ENCODE measurements around the gene IFNL2.
"Not testable (repeated sequence)": the region's sequence is repeated elsewhere in the genome, so short reads cannot be mapped to it uniquely, and the experiment has no call there.

IFNL2 gene

DNA sequence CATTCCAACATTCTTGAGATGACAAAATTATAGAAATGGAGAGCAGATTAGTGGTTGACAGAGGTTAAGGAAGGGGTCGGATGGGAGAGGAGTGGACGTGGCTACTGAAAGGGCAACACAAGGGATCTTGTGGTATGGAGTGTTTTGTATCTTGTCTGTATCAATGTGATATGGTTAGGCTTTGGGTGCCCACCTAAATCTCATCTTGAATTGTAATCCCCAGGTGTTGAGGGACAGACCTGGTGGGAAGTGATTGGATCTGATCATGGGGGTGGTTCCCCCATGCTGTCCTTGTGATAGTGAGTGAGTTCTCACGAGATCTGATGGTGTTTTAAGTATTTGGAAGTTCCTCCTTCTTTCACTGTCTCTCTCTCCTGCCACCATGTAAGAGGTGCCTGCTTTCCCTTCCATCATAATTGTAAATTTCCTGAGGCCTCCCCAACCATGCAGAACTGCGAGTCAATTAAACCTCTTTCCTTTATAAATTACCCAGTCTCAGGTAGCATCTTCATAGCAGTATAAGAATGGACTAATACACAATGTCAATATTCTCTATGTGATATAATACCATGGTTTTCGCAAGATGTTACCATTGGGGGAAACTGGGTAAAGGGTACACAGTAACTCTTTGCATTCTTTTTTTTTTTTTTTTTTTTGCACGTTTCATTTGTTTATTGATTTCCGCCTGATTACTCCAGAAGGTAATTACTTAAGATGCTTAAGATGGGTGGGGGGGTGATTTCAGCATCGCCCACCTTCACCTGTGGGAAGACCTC lies 14.6 kb upstream of the IFNL2 start:
- no peak for DNase-seq (ENCODE audit: low read depth)

DNA sequence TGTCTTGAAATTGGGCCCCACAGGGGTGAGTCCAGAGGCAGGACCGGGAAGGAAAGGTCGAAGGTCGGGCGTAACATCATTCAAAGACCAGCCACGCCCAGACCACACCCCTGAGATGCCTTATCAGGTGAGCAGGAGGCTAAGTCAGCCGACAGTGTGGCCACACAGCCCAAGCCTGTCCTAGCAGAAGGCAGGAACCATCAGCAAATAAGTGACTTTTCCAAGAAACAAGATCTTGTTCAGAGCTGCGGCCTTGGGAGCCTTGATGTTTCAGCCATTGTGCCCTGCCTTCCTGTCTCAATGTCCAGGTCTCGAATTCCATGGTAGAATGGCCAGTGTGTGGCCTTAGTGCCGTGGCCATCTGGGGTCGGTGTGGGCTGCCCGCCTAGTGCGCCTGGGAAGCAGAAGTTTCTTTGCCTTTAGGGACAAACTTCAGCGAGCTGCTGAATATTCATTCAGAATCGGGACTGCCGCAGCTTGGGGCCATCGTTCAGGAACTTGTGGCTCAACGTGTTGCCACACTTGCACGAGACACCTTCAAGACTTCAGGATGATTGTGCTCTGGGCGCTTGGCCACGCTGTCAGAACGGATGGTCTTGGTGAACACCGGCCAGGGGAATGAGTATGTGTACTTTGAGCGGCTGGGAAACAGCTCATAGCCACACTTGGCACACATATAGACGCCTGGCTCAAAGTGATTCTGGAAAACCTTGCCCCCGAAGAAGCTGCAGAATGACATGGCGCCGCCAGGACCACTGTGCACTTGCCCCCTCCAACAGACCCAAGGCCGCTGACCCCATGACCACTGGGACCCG lies 13.5 kb upstream of the IFNL2 start:
- no peak for DNase-seq (ENCODE audit: low read depth)

DNA sequence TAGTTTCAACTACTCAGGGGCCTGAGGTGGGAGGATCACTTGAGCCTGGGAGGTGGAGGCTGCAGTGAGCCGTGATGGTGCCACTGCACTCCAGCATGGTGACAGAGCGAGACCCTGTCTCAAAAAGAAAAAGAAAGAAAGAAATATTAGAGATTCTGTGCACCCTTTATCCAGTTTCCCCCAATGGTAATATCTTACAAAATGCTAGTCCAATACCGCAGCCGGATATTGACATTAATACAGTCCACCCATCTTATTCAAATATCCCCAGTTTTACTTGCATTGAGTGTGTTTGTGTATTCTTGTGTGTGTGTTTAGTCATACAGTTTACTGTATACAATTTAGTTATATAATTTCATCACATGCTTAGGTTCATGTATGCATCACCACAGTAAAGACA lies 11.0 kb upstream of the IFNL2 start:
- no peak for DNase-seq (ENCODE audit: low read depth)

GRCh38 chr19:39261704-39262103 lies 6.5 kb upstream of the IFNL2 start:
- no peak for DNase-seq (ENCODE audit: low read depth)

DNA sequence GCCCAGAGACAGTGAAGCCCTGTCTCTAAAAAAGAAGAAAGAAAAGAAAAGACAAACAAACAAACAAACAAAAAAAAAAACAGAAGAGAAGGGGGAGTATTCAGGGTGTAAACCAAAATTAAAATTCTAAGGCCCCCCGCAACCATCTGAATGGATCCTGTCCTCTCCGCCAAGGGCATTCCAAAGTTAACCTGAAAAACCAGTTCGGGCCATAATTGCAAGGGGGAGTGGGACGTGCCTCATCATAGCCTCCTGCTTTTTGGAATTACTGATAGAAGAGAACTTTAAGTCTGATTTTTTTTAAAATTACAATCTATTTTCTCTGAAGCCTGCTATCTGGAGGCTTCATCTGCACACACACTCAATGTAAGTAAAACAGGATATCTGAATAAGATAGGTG lies 5.7 kb upstream of the IFNL2 start:
- no peak for DNase-seq (ENCODE audit: low read depth)

GRCh38 chr19:39263912-39264305 lies 4.3 kb upstream of the IFNL2 start:
- DNase-seq (ENCODE audit: low read depth), result no peak

DNA sequence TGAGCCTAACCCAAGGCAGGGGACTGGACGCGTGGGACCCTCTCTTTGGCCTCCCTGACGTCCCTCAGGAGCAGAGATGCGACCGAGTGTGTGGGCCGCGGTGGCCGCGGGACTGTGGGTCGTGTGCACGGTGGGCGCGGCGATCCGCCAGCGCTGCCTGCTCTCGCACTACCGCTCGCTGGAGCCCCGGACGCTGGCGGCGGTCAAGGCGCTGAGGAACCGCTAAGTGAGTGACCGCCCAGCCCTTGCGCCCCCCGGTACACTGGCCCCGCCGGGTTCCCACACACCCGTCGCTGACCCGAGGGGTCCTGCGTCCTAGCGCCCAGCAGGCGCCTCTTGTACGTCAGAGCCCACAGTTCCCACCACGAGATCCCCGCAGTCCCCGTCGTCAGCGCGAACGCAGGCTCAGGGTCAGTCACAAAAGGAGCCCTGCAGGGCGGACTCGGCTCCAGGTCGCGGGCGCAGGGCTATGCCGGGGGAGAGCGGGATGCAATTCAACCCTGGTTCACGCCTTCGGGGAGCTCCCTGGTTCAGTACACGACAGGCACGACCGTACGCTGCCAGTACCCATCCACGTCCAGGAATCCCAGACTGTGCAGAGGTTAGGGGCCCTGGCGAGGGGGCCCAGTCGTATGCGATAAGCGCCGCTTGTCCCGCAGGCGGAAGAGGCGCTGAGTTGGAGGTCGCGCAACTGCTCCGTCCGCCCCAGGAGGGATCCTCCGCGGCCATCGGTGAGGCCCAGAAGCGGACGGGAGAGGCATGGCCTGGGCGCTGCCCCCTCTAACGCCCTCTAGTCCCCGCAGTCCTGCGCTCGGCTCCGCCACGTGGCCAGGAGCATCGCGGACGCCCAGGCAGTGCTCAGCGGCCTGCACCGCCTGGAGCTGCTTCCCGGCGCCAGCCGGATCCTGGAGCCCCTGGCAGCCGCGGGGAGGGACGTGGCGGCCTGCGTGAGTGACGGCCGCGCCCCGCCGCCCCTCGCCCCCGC lies 3.6 kb upstream of the IFNL2 start:
- DNase-seq (ENCODE audit: low read depth), result no peak

GRCh38 chr19:39265321-39265916 lies 2.8 kb upstream of the IFNL2 start:
- DNase-seq (ENCODE audit: low read depth), result no peak

DNA sequence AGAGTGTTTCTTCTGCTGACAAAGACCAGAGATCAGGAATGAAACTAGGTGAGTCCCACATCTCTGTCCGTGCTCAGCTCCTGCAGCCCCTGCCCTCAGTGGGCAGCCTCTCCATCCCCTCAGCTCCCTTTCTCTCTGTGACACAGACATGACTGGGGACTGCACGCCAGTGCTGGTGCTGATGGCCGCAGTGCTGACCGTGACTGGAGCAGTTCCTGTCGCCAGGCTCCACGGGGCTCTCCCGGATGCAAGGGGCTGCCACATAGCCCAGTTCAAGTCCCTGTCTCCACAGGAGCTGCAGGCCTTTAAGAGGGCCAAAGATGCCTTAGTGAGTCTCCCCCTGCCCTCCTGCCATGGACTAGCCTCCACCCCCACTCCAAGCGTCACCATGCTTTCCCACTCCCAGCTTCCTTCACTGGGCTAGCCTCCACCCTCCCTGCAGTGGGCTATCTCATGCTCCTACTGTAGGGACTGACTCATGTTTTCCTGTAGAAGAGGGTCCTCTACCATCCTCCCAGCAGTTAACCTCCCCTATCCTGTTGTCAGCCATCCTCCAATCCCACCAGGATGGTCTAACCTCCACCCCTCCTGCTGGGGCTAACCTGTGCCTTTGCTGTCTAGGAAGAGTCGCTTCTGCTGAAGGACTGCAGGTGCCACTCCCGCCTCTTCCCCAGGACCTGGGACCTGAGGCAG lies 481 bp downstream of the IFNL2 start:
- DNase-seq (ENCODE audit: low read depth), result not testable (repeated sequence)

DNA sequence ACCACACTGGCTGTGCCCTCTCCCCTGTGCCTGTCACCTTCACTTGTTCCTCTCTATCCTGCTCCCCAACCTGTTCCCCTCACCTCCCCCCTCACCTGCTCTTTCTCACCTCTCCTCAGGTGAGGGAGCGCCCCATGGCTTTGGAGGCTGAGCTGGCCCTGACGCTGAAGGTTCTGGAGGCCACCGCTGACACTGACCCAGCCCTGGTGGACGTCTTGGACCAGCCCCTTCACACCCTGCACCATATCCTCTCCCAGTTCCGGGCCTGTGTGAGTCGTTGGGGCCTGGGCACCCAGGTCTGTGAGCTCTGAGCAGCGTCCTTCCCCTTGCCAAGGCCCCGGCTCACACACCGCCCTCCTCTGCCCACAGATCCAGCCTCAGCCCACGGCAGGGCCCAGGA lies 1.2 kb downstream of the IFNL2 start:
- not testable (repeated sequence) for DNase-seq (ENCODE audit: low read depth)

DNA sequence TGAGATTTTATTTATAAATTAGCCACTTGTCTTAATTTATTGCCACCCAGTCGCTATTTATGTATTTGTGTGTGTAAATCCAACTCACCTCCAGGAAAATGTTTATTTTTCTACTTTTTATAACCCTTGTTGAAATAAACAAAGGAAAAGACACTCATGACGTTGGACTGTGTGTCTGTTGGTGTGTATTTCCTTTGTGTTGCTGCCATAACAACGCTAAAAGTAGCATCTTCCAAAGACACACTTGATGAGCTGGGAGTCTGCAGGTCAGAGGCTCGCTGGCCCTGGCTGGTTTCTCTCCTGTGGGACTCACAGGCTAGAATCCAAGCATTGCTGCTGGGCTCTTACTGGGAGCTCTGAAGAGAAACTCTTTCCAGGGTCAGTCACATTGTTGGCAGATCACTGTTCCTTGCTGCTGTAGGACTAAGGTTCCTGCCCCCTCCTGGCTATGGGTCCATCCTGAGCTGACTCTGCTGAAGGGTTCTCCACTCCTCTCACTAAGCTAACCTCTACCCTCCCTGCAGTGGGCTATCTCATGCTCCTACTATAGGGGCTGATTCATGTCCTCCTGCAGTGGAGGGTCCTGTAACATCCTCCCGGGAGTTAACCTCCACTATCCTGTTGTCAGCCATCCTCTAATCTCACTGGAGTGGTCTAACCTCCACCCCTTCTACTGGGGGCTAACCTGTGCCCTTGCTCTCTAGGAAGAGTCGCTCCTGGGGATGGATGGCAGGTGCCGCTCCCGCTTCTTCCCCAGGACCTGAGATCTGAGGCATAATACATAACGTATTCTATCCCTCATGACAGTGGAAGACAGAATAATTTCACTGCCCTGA lies 2.1 kb downstream of the IFNL2 start:
- no peak for DNase-seq (ENCODE audit: low read depth)

- not testable (repeated sequence) for DNase-seq (ENCODE audit: low read depth)
Observed at GRCh38 chr19:39273859-39274258, 5.7 kb downstream of the IFNL2 start.

- no peak for DNase-seq (ENCODE audit: low read depth)
Observed at GRCh38 chr19:39275578-39275977, 7.4 kb downstream of the IFNL2 start.

- no peak for DNase-seq (ENCODE audit: low read depth)
Observed at GRCh38 chr19:39276740-39277139, 8.5 kb downstream of the IFNL2 start.

GRCh38 chr19:39277598-39277997 lies 9.4 kb downstream of the IFNL2 start:
- DNase-seq (ENCODE audit: low read depth), result no peak

DNA sequence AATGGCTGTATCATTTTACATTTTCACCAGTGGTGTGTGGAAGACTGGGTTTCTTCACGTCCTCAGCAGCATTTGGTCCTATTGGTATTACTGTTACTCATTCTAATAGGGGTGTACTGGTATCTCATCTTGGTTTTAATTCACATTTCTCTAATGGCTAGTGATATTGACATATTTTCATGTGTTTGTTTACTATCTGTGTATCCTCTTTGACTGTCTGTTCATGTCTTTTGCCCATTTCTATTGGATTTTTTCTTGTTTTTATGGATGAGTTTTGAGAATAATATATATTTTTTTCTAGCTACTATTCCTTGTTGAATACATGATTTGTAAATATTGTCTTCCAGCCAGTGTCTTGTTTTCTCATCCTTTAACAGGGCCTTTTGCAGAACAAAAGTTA lies 13.8 kb downstream of the IFNL2 start:
- DNase-seq (ENCODE audit: low read depth), result no peak

GRCh38 chr19:39284032-39284431 lies 15.8 kb downstream of the IFNL2 start:
- no peak for DNase-seq (ENCODE audit: low read depth)

DNA sequence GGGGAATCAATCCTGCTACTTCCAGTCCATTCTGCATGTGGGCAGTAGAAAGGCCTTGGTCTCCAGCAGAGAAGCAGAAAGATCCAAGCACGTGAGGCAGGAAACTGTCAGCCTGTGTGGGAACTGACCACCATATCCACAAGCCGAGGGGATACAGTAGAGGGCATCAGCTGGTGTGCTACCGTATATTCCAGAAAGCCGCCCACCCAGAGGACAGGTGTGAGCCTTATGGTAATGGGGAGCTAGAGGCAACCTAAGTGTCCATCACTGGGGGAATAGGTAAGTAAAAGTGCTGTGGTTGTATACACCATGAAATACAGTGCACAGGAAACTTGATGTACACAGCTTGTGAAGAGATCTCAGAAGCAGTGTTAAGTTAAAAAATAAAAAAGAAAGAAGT lies 25.2 kb downstream of the IFNL2 start:
- DNase-seq (ENCODE audit: low read depth), result no peak

DNA sequence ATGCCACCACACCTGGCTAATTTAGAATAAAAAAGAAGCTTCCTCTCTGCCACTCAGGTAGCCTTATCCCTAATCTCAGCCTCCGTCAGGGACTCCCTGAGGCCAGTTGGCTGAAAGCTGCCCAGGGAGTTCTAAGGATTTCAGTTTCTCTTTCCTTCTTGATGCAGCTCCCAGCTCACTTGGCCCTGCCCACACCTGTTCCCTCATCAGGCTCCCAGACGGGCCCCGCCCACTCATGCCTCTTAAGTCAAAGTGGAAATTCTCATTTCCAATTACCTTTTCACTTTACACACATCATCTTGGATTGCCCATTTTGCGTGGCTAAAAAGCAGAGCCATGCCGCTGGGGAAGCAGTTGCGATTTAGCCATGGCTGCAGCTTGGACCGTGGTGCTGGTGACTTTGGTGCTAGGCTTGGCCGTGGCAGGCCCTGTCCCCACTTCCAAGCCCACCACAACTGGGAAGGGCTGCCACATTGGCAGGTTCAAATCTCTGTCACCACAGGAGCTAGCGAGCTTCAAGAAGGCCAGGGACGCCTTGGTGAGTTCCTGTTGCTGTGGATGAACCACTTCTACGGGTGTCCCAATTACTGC lies 28.0 kb downstream of the IFNL2 start, which contains the start of gene IFNL1:
Gene IFNL1 (plus strand): TSS at position 353 of the 591 bp plus-strand sequence. CDS start 15 bp downstream, at position 368.
- DNase-seq (ENCODE audit: low read depth), result no peak

DNA sequence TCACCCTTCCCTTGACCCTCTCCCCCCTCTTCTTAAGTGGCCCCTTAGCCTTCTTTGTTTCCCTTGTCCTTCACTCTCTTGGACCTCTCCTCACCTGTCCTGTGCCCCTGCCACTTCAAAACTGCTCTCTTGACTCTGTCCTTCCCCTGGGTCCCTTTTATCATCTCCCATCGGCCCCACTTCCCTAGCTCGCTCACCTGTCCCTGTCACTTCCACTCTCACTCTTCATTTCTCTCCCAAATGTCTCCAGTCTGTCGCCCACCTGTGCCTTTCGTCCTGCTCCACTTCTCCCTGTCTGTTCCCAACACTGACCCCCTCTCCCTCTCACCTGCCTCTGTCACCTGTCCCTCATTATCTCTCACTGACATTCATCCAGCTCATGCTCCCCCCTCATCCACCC lies 28.7 kb downstream of the IFNL2 start:
- DNase-seq (ENCODE audit: low read depth), result no peak

Data from HS-27A (cell line).